GM19239 (cell line): ENCODE measurements around the gene CD79B.
"Not testable (repeated sequence)": the region's sequence is repeated elsewhere in the genome, so short reads cannot be mapped to it uniquely, and the experiment has no call there.

Experiments used
- DNase-seq: peaks from one replicate; pipeline ENCODE4 v3.0.0; 2011; ENCODE audit warnings: low spot score; ENCODE audit not compliant: insufficient read length
- FAIRE-seq: peaks from 2 replicates; lab custom pipeline; 2011; peaks lifted over from hg19 to GRCh38; lab: Jason Lieb, UNC

CD79B gene

DNA sequence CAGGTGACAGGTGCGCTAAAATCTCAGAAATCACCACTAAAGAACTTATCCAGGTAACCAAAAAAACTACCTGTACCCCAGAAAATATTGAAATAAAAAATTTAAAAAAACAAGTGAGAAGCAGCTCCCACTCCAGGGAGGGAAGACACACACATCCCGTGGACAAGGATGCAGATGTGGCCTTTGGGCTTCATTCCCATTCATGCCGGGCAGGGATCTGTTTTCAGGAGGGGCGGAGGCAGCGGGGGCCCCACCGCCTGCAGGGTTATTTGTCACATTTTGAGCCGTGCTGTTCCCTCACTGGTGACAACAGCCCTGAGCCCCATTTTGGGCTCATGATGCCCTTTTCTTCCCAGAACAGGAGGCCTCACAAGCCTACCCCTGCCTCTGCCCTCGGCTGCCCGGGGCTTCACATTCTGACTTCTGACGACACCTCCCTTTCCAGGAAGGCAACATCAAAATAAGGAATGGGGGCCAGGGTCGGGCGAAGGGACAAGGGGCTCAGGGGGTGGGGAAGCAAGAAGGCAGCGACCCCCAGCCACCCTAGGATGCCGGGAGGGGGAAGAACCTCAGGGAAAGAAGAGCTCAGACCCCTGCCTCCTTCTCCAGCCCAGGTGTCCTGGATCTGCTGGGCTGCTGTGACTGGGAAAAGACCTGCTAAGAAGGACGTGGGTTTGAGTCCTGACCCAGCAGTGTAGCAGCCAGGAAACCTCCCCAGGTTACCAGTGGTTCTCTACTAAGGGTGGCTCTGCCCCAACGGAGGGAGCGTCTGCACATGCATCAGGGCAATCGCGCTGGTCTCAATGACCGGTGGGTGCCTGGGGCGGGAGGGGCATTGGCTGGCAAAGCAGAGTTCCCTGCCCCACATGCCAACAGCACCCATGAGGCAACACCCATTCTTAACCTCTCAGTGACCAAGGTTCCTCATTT lies 2.3 kb upstream of the CD79B start:
- FAIRE-seq (no peak), DNase-seq (no peak)

DNA sequence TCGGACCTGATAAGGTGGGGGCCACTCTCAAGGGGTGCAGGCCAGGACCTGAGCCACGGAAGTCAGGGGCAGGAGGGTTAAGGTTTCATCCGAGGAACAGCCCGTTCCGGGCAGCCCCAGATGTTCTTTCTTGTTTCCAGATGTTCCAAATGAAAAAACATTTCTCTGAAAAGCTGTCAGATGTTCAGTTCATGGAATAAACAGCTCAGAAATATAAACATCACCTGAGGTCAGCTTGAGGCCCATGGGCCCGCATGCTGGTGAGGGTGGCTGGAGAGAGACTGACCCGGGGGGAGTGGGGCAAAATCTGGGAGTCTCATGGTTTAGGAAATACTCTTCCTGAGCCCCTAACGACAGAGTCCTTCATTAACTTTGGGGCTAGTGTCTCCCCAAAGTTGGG lies 1.5 kb upstream of the CD79B start:
- no peak for FAIRE-seq
- DNase-seq: no peak

DNA sequence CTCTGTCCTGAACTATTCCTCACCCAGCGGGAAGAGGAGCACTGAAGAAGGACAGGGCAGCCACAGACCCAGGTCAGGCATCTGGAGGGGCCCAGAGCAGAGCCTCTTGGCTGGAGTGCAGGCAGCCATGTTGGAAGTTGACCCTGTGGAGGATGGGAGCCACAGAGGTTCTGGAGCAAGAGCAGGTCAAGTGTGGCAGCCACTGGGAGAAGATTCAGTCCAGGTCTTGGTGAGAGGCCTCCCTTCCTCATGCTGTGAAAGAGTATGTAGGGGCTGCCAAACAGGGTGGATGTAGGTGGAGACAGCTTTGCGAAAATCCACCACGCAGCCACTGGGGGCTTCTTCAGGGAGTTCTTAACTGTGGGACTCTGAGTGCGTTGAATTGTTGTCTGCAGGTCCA lies 590 bp upstream of the CD79B start:
- FAIRE-seq: peak; percentile 33
- no peak for DNase-seq

DNA sequence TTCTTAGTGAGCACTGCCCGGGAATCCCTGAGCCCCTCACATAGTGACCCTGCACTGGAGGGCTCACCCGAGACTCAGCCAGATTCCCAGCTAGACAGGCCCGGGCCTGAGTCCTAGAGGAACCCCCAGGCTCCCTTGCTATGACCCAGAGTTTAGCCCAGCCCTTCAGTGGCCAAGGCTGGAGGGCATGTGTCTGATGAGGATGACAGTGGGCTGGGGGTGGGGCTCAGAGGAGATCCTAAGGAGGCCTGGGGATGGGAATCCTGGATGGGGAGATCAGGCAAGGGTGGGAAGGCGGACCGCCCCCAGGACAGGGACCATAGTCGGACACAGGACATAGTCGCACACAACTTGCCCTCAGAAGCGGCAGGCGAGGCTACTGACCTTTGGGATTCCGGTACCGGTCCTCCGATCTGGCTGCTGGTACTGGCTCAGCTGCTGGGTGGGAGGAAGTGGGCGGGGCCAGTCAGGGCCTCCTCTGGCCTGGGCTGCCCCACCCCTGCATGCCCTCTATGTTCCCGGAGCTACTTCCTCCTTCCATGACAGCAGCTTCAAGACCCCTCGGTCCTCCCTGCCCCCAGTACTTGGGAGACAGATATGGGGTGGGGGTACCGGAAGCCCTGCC lies 1.1 kb downstream of the CD79B start:
- FAIRE-seq (peak; percentile 96), DNase-seq (peak; percentile 73)

DNA sequence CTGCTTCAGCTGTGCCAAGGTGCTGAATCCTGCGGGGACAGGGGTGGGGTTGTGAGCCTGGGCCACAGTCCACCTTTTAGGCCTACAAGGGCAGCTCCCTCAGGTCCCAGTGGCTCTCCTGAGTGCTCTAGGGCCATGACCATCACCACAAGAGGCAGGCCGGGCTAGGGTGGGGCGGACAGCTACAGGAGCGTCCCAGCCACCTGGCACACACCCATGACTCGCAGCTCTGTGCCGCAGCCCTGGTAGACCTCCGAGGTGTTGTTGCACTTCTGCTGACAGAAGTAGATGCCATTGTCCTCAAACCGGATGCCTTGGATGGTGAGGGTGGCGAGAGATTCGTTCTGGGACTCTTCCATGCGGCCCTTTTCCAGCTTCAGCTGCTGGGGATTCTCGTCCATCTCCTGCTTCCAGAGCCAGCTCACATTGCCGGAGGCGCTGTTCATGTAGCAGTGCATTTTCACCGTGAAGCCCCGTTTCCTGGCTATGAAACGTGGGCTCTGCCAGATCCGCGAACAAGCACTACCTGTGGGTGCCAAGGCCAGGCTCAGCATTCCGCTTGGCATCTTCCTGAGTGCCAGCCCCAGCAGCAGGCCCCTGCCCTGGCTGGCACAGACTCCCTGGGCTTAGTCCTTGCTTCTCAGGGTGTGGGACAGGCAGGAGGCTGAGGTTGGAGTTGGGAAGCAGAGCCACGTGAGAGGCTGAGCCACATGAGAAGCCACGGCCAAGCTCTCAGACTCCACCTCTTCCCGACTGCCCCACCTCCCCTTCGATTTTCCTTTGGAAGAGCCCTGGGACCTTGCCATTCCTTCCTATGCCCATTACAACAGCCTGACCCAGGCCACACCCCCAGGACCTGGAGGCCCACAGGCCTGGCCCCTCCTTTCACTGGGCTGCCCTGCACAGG lies 2.0 kb downstream of the CD79B start:
- FAIRE-seq (no peak), DNase-seq (no peak)

DNA sequence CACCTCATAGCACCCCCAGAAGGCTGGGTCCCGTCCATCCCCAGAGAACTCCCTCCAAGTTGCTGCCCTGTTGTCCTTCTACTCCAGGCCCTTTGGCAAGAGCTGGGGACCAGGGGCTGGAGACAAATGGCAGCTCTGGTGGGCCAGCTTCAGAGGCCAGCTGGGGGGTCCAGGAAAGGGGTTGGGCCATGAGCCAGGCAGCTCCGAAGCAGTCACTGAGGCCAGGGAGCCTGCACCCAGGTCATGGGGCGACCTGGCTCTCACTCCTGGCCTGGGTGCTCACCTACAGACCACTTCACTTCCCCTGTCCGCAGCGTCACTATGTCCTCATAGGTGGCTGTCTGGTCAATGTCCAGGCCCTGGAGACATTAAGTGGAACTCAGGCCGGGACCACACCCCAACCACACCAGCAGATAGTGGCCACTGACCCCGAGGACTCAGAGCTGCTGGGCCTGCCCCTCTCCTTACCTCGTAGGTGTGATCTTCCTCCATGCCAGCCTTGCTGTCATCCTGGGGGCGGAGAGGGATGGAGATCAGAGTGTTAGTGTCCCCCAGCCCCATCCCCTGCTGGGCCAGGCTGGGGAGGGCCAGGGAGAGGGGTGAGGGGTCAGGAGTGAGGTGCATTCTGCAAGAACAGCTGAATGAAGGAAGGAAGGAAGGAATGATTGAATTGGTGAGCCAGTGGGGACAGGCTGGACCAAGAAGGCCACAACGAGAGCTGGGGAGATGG lies 3.0 kb downstream of the CD79B start:
- no peak for FAIRE-seq
- no peak for DNase-seq

DNA sequence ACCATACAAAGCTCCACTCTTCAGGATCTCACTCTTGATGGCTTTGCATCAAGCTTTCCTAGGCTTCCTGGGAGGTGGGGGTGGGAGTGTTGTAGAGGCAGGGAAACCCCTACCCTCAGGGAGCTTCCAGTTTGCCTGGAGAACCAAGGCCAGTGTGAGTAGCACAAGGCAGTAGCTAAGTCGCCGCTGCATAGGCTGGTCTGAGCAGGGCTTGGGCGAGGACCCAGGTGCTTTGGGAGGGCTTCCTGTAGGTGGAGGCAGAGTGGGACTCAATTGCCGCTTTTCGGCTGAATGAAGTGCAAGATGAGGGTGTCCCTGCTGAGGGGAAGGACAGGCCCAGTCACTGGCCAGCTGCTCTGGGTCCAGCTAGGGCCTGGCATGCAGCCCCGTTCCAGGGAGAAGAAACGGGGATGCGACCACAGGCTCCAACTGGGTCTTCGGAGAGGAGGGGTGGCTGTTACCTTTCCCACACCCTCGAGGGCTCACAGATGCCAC lies 3.9 kb downstream of the CD79B start:
- peak; percentile 39 for FAIRE-seq
- no peak for DNase-seq

DNA sequence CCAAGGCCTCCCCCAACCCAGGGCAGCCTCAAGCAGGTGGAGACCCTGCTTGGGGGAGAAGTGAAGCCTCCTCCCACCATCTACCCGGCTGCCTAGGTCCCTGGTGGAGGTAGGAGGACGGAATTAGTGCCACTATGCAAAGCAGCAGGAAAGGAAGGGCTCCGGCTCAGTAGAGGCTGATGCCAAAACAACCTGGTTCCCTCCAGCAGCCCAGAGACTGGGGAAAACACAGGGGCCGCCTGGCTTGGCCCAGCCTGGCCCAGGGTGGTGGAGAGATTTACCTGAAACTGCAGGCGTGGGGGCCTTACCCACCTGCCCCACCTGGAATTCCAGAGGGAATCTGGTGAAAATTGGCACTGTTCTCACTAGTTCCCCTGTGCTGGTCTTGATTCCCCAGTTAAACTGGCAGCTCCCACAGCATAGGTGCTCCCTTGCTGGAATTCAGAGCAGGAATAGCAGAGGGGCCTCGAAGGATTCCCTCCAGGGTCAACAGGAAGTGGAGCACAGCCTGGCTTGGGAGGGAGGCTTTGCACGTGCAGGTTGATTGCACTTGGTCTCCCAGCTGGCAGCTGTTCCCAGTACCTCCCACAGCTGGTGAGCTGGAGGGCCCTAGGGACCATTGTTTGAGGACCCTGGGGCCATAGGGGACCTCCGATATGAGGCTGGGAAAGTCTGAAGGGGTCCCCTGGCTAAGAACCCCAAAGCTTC lies 4.5 kb downstream of the CD79B start:
- FAIRE-seq (peak; percentile 53), DNase-seq (no peak)

DNA sequence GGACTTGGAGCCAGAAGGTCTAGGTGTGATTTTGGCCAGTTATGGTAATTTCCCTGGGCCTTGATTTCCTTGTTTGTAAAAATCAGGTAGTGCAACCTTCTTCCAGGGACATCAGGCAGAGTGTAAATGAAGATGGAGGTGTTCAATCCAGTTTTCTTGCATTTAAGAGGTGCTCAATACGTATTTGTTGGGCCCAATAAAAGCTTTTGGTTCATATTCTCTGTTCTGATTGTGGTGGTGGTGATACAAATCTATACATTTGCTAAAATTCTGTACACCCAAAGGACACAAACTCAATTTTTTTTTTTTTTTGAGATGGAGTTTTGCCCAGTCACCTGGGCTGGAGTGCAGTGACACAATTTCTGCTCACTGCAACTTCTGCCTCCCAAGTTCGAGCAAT lies 6.0 kb downstream of the CD79B start:
- FAIRE-seq (no peak), DNase-seq (no peak)

DNA sequence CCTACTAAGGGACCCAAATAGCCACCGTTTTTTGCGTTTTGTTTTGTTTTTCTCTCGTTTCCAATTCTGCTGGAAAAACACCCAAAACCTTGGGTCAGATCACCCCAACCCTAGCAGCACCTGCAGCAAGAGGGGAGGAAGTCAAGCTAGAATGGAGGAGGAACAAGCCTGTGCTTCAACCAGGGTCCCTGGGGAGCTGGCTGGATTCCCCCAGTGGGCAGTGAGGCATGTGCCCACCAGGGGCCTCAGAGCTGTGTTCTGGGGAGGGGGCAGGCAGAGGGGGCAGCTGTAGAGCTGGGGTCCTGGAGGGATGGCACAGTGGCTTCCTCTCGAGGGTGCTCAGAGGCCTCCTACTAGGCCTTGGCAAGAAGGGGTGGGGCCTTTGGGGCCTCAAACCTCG lies 6.5 kb downstream of the CD79B start:
- DNase-seq: no peak
- peak; percentile 69 for FAIRE-seq

DNA sequence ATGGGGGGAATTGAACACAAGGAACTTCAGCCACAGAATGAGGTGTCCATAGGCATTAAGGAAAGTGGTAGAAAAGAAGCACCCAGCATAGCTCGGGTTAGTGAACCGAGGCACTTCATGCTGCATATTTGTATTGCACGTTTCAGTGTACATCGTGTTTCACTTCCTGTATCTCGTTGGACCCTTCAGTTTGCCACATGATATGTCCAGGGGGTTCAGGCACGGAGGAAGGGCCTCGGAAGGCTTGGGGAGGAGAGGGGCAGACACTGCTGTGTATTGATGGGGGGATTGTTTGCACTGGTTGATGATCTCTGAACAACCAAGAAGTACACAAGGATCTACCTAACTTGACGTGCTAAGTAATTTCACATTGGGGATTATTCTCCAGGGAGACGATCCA lies 9.7 kb downstream of the CD79B start:
- DNase-seq: not testable (repeated sequence)
- peak; percentile 85 for FAIRE-seq

DNA sequence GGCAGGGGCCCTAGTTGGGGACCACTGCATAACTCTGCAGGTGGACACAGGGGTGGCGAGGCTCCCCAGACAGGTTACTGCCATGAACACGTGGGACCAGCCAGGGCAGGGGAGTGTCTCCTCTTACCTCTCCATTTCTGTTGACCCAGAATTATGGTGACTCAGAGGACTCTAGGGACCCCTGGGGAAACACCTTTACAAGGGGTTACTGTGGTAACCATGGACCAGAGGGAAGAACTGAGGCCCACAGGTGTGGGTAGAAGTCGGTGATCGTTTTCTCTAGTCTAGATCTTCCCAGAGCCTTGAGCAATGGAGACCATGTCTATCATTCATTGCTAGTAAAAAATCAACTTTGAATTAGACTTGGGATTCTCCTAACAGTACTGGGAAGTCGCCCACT lies 11.4 kb downstream of the CD79B start:
- FAIRE-seq, DNase-seq: not testable (repeated sequence)

DNA sequence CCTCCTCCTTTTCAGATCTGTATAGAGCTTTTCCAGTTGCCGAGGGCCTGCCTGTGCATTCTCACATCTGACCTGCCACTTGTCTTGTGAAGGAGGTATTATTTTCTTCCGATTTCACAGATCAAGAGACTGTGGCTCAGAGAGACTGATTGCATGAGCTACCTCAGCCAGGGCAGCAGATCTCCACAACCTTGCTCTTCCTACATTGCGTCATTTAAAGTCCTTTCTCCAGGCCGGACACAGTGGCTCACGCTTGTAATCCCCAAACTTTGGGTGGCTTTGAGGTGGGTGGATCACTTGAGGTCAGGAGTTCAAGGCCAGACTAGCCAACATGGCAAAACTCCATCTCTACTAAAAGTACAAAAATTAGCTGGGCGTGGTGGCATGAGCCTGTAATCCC lies 12.1 kb downstream of the CD79B start:
- FAIRE-seq, DNase-seq: not testable (repeated sequence)

DNA sequence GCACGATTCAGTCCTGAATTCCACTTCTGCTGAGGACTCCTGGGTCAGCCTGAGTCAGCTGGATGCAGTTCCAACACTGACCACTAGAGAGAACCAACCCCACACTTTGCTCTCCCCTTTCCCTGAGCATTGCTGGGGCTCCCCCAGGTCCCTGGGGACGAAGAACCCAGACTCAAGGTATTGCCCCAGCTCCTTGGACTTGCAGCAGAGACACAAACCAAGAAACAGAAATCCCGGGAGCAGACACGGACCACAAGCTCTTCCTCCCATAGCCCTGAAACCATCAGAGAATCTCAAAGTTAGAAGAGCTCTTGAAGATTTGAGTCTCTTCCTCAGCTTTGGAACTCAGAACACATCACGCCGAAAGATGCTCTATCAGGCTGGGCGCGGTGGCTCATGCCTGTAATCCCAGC lies 12.8 kb downstream of the CD79B start:
- peak; percentile 57 for DNase-seq
- FAIRE-seq: peak; percentile 56

DNA sequence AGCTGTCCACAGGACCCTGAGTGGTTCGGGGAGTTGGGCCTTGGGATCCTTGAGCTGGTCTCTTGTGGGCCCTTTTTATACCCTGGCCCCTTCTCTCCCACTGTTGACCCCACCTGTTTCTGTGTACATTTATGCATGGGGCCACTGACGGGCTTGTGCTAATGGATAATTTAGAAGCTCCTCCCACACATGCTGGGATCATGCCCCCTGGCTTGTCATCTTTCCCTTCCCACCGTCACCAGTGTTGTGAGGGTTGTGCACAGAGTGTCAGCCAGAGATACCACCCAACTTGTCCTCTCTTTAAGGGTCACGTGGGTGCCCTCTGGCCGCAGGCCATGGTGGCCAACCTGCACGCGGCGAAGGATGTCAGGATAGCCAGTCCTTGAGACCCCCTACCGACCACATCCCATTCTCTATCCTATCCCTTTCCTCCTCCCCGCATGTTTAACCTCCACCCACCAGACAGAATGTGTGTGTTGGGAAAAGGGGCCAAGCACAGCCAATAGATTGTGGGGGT lies 13.3 kb downstream of the CD79B start, which contains the start of gene GH1:
Gene GH1 (minus strand): TSS at position 51 of the 517 bp plus-strand sequence. CDS start 63 bp downstream, outside the sequence.
- FAIRE-seq: not testable (repeated sequence)

DNA sequence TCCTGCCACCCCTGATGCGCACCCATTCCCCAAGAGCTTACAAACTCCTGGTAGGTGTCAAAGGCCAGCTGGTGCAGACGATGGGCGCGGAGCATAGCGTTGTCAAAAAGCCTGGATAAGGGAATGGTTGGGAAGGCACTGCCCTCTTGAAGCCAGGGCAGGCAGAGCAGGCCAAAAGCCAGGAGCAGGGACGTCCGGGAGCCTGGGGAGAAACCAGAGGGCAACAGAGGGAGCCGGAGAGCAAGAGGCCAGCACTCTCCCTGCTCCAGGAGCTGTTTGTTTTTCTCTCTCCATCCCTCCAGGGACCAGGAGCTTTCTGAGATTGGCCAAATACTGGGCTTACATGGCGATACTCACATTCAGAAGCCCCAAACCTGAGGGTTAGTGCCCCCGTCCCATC lies 13.8 kb downstream of the CD79B start:
- FAIRE-seq (no peak), DNase-seq (no peak)

More for the DNA sequence above, 13.3 kb downstream of the CD79B start, which contains the start of gene GH1:
- DNase-seq: not testable (repeated sequence)

DNA sequence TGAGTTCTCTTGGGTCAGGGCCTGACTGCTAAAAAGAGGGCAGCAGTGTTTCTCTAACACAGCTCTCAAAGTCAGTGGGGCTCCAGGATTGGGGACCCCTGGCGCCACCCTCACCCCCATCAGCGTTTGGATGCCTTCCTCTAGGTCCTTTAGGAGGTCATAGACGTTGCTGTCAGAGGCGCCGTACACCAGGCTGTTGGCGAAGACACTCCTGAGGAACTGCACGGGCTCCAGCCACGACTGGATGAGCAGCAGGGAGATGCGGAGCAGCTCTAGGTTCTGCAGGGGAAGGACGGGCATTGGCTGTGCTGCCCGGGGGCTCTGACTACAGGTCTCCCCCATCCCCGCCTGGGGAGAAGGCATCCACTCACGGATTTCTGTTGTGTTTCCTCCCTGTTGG lies 14.5 kb downstream of the CD79B start:
- FAIRE-seq (no peak), DNase-seq (no peak)

DNA sequence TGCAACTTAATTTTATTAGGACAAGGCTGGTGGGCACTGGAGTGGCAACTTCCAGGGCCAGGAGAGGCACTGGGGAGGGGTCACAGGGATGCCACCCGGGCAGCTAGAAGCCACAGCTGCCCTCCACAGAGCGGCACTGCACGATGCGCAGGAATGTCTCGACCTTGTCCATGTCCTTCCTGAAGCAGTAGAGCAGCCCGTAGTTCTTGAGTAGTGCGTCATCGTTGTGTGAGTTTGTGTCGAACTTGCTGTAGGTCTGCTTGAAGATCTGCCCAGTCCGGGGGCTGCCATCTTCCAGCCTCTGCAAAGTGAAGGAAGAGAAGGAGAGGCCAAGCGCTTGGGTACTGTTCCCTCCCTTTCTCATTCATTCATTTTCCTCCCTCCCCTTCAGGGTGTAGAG lies 14.9 kb downstream of the CD79B start:
- not testable (repeated sequence) for DNase-seq, FAIRE-seq
